ACHN (cell line): ENCODE measurements around the gene SMAD6.

Experiments used
- DNase-seq: peaks from one replicate; pipeline ENCODE4 v3.0.0-alpha.2; 2015
- in situ Hi-C: cut with HindIII; loops from 2 replicates; pipeline ENCODE4 v1.10.0; 2017; ENCODE audit warnings: low sequenced_read_pairs, low pct_ligation_motif_present, low pct_unique_long_range_greater_than_20kb

SMAD6 gene

GRCh38 chr15:66730168-66731021, 28.4 kb downstream of the SMAD6 start:
- in situ Hi-C loops = no loop called here
- DNase-seq = no peak

DNA sequence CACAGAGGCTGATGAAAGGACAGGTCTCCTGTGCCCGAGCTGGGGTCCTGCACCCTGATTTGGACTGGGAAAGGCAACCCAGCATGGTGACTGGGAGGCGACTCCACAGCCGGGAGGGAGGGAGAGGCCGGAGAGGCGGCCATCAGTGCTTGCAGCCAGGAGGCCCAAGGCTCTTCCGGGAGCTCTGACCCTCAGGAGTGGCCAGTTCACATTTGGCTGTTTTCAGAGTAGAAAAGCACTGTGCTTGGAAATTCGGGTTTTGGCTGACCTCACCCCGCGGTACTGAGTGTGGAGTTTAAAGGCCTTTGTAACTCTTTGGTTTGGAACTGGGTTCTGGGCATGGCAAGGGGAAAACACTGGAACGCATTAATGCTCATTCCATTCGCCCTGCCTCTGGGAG, 31.9 kb downstream of the SMAD6 start:
- in situ Hi-C loops = no loop called here
- DNase-seq = no peak

GRCh38 chr15:66734961-66735908, 33.2 kb downstream of the SMAD6 start:
- DNase-seq = no peak
- in situ Hi-C loops = no loop called here

DNA sequence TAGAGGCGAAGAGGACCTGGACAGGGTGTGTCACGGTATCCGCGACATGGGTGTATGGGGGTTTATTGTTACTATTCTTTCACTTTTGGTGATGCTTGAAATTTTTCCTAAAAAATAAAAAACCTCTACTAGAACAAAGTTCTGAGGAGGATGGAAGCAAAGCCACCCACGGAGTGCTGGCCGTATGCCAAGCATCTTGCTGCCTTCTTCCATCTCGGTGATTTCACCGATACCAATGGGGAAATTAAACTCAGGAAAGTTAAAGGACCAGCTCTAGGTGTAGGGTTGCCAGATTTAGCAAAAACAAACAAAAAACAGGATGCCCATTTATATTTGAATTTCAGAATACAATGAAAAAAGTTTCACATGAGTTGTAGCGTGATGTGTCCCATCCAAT, 33.9 kb downstream of the SMAD6 start:
- in situ Hi-C loops = no loop called here
- no peak for DNase-seq

DNA sequence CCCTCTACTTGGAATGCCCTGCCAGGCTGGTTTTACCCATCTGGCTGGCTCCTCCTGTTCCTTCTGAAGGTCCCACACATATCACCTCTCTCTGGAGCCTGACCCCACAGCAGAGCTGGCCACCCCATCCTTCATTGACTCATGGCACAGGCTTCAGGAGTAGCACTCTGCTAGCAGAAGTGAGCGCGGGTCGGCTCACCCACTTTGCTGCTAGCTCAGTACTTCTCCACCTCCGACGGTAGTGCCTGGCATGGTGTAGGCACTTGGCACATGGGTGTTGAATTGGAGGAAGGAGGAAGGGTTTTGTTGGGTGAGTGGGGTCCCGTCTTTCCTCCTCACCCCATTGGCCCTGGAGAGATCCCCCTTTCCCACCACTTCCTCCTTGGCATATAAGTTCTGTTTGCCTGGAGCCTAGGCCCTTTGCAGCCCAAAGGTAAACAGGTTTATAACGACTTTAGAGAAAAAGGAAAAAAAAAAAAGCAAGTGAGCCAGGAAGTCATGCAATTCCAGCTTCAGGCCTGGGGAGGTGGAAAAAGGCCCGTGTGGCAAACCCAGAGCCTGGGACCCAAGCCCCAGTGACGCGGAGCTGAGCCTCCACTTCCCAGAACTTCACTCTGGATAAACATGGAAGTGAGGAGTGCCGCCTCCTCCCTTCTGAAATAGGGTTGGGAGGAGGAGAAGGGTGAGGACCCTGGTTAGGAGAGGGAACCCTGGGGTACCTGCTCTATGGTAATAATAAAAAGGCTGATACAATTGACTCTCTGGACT, 35.4 kb downstream of the SMAD6 start:
- DNase-seq = no peak
- in situ Hi-C loops = no loop called here

DNA sequence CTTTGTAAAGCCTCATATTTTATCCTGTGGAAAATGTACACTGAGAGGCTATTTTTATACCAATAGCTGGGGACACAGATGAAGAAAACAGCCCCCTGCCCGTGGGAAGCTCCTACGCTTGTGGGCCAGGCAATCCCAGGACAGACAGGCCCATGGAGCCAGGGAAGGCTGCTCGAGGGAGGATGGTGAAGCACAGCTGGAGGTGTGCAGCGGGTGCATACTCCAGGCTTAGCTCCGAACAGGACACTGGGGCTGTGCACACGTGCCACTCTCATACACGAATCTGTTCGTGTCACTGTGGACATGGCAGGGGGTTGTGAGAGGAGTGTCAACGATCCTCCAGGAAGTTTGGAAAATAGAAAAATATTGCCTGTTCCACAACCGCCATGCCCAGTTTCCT, 36.1 kb downstream of the SMAD6 start:
- in situ Hi-C loops = no loop called here
- no peak for DNase-seq

GRCh38 chr15:66738595-66738994, 36.6 kb downstream of the SMAD6 start:
- no peak for DNase-seq
- in situ Hi-C loops = no loop called here

GRCh38 chr15:66739287-66739686, 37.3 kb downstream of the SMAD6 start:
- in situ Hi-C loops = no loop called here
- DNase-seq = no peak

DNA sequence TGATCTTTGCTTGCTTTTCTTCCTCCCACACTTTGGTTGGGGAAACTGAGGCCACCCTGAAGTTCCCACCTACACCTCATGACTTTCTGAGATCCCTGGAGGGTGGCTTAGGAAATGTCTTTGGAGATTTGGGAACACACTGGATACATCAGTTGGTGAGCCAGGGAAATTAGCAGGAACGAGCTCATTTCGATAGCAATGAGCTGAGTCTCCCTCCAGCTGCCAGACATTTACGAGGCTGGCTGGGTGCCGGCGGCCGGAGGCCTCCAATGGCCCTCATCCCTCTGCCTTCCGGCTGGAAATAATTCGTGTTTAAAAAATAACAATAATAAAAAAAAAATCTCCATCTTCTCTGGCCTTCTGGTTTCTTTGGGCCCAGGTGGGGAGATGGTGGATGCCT, 38.8 kb downstream of the SMAD6 start:
- in situ Hi-C loops = no loop called here
- no peak for DNase-seq

DNA sequence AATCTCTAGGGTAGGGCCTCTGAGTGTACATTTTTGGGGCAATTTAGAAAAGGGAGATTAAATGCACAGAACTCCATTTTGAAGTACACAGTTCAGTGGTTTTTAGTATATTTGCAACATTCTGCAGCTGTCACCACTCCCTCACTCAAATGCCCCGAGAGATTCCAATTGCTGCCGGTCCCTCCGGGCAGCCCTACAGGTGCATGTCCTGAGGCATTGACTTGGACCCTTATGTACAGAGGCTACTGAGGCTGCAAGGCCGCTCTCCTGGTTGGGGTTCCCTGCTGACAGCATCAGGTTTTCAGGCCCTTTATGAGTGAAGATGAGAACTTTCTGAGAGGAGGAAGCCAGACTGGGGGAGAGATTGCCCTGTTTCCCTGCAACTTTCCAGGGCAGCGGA, 39.6 kb downstream of the SMAD6 start:
- in situ Hi-C loops = no loop called here
- no peak for DNase-seq

DNA sequence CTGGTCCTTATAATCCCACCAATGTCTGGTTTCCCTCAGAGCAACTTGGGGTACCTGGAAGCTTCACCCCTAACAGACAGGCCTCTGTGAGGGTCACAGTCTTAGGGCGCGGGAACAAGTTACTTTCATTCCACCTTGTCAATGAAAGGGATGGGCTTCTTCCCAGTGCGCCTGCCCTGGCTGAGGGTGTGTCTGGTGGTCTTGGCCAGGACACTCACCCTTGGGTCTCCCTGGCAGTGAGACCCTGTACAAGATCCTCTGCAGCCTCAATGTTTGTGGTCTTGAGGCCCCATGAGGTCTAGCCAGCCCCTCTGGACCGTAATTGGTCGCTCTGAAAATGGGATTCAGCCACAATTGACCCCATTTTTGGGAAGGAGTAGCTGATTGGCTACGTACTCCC, 40.2 kb downstream of the SMAD6 start:
- in situ Hi-C loops = no loop called here
- DNase-seq = no peak

DNA sequence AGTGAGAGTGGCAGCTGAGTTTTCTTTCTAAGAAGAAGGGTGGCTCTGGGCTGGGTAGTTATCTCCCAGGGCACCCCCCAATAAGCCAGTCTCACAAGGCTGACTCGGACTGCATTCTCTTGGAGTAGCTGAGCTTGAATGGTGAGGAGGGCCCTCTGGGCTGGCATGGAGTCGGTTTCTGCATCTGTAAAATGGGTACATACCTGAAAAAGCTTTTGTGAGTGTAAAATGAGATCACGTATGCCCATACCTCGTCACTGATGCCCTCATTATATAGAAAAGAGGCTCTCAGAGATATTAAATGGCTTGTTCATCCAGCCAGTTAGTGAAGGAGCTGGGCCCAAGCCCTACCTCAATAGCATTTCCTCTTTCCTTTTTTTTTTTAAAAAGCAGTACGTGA, 41.2 kb downstream of the SMAD6 start:
- no peak for DNase-seq
- in situ Hi-C loops = no loop called here

DNA sequence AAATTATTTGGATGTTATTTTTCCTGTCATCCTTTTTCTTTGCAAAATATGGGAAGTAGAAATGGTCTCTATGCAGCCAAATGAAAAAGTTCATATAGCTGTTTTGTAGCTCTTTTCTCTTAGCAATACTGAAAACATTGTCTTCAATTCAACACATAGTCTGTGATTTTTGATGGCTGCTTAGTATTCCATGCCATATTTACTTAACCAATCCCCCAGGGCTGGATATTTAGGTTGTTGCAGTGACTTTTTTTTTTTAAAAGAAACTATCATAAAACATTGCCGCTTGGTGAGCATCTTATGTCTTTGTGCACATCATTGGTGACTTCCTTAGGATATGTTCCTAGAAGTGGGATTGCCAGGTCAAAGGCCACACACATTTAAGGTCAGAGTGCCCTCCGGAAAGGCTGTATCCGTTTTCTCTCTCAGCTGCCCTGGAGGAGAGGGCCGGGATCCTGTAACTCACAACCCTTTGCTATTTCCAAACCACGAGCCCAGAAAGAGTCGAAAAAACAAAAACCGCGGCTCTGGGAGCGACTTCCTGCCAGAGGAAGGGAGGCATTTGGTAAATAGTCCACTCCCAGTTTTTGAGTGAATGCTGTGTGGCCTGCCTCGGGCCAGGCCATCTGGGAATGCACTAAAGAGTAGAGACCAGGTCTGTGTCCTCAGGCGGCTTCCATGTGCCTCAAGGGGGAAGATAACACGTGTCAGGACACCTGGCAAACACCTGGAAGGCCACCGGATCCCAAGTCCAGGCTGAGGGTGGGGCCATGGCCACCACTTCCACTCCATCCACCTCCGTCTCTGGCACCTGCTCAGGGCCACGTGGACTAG, 41.9 kb downstream of the SMAD6 start:
- no peak for DNase-seq
- in situ Hi-C loops = no loop called here

- in situ Hi-C loops = no loop called here
- no peak for DNase-seq
Measured at GRCh38 chr15:66744610-66745279, 42.7 kb downstream of the SMAD6 start.

- in situ Hi-C loops = no loop called here
Measured at GRCh38 chr15:66745530-66746230, 43.6 kb downstream of the SMAD6 start.

DNA sequence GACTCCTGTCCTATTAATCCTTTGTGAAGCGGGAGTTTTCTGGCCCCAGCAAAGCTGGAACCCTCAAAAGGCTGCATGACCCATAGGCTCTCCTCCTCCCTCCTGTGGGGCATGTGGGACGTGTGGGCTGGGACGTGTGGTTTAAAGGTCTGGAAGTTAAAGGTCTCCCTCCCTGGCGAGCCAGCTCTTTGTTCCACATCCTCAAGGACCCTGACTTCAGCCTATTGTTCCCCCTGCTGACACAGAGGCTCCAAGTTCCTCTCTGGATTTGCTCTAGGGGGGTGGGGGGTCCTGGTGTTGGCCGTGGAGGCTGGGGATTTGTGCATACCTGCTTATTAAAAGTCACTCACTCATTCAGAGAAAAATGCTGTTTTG, 44.2 kb downstream of the SMAD6 start:
- in situ Hi-C loops = no loop called here
- DNase-seq = no peak

More at GRCh38 chr15:66745530-66746230, 43.6 kb downstream of the SMAD6 start:
- no peak for DNase-seq

DNA sequence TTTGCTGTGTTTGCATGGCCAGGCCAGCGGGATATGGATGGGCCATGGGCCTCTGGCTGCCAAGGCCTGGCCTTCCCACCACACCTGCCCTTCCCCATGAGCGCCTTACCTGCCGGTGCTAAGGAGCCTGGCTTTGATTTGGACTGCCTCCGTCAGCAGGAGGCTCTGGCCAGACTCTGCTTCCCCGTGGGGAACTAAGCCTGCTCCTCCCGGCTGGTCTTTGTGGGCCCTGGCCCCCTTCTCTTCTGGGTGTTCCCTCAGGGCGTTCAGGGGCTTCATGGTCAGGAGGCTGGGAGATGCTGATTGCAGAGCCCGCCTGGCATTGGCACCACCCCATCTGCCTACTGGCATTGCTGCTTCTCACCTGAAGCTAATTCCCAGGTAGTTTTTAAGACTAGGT, 45.2 kb downstream of the SMAD6 start:
- DNase-seq = no peak
- in situ Hi-C loops = no loop called here
